Parathyroid adenoma (tissue), 2 donors: ENCODE data around the gene ITFG1.
"Not testable (repeated sequence)": the region's sequence is repeated elsewhere in the genome, so short reads cannot be mapped to it uniquely, and the experiment has no call there.

ENCODE experiments used
- H2AFZ ChIP-seq: fragments of 300-600 bp; sonication (generic); one replicate; pipeline ENCODE4 v1.7.0; 2017; ENCODE audit warnings: antibody characterized with exemption, mild to moderate bottlenecking
- H3K27ac ChIP-seq: fragments of 300-600 bp; sonication (generic); one replicate; pipeline ENCODE4 v1.7.0; 2017
- H3K27me3 ChIP-seq: fragments of 300-600 bp; sonication (generic); one replicate; pipeline ENCODE4 v1.7.0; 2017; ENCODE audit warnings: low read length; ENCODE audit not compliant: control insufficient read depth, insufficient read depth
- H3K36me3 ChIP-seq: fragments of 300-600 bp; sonication (generic); one replicate; pipeline ENCODE4 v1.7.0; 2017; ENCODE audit warnings: low read length; ENCODE audit not compliant: control insufficient read depth, insufficient read depth
- H3K4me1 ChIP-seq: fragments of 300-600 bp; sonication (generic); one replicate; pipeline ENCODE4 v1.7.0; 2017; ENCODE audit warnings: control low read depth
- H3K4me2 ChIP-seq: fragments of 300-600 bp; sonication (generic); one replicate; pipeline ENCODE4 v1.7.0; 2017; ENCODE audit warnings: low read length
- H3K4me3 ChIP-seq: fragments of 300-600 bp; sonication (generic); one replicate; pipeline ENCODE4 v1.7.0; 2017; ENCODE audit warnings: low read depth, low read length
- H3K79me2 ChIP-seq: fragments of 300-600 bp; sonication (generic); one replicate; pipeline ENCODE4 v1.7.0; 2017; ENCODE audit warnings: control low read depth
- H3K9ac ChIP-seq: fragments of 300-600 bp; sonication (generic); one replicate; pipeline ENCODE4 v1.7.0; 2017; ENCODE audit warnings: mild to moderate bottlenecking
- H3K9me3 ChIP-seq: fragments of 300-600 bp; sonication (generic); one replicate; pipeline ENCODE4 v1.7.0; 2017; ENCODE audit warnings: low read length; ENCODE audit not compliant: control insufficient read depth
- TF ChIP-seq, protein P1 (sequence below): fragments of 300-600 bp; sonication (generic); IDR thresholded peaks from one replicate; pipeline ENCODE4 v1.7.0; 2017; ENCODE audit warnings: antibody characterized with exemption, mild to moderate bottlenecking
- donor health status: primary hyperparathyroidism.

The ITFG1 gene

DNA sequence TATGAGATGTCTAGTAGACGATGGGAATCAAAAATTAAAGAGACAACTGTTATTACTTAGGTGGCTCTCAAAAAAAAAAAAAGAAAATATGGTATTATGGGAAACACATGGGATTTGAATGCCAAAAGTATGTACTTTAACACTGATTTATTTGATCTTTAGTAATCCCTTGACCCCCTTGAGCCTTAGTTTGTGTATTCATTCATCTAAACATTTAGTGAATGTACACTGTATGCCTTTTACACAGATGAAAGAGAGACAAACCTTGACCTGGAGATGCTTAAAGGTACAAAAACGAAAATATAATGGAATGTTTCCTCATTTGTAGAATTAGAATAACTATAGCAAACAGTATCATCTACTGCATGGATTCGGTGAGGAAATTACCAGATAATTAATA is 278.5 kb downstream of the ITFG1 start:
- TF ChIP-seq, protein P1, sequence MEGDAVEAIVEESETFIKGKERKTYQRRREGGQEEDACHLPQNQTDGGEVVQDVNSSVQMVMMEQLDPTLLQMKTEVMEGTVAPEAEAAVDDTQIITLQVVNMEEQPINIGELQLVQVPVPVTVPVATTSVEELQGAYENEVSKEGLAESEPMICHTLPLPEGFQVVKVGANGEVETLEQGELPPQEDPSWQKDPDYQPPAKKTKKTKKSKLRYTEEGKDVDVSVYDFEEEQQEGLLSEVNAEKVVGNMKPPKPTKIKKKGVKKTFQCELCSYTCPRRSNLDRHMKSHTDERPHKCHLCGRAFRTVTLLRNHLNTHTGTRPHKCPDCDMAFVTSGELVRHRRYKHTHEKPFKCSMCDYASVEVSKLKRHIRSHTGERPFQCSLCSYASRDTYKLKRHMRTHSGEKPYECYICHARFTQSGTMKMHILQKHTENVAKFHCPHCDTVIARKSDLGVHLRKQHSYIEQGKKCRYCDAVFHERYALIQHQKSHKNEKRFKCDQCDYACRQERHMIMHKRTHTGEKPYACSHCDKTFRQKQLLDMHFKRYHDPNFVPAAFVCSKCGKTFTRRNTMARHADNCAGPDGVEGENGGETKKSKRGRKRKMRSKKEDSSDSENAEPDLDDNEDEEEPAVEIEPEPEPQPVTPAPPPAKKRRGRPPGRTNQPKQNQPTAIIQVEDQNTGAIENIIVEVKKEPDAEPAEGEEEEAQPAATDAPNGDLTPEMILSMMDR: no peak
- no peaks in the 10 kb centered on the region for H3K4me1 ChIP-seq
- H2AFZ ChIP-seq: no peak overlapping the region
- H3K27ac ChIP-seq: no peak overlapping the region
- H3K4me2 ChIP-seq: no peak overlapping the region
- no peaks in the 10 kb centered on the region for H3K79me2 ChIP-seq
- H3K4me3 ChIP-seq: no peak overlapping the region
- no peaks in the 10 kb centered on the region for H3K36me3 ChIP-seq
- H3K9ac ChIP-seq: no peak overlapping the region
- no peaks in the 10 kb centered on the region for H3K27me3 ChIP-seq
- H3K9me3 ChIP-seq: no peaks in the 10 kb centered on the region

DNA sequence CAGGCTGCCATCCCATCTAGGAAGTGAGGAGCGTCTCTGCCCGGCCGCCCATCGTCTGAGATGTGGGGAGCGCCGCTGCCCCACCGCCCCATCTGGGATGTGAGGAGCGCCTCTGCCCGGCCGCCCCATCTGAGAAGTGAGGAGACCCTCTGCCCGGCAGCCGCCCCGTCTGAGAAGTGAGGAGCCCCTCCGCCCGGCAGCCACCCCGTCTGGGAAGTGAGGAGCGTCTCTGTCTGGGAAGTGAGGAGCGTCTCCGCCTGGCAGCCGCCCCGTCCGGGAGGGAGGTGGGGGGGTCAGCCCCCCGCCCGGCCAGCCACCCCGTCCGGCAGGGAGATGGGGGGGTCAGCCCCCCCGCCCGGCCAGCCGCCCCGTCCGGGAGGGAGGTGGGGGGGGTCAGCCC is 279.8 kb downstream of the ITFG1 start:
- not testable (repeated sequence) for H3K4me1 ChIP-seq, H3K79me2 ChIP-seq, H2AFZ ChIP-seq

DNA sequence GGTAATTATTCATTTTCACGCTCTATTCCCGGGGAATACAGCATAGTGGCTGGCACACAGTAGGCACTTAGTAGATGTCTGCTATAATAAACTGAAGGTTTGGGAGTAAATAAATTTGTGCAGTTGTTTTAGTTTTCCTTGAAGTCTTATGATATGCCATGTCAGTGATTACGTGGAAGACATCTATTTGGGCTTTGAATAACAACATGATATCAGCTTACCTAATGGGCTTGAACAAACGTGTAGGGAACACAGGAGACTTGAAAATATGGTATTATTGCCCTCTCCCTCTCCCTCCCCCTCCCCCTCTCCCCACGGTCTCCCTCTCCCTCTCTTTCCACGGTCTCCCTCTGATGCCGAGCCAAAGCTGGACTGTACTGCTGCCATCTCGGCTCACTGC is 280.8 kb downstream of the ITFG1 start:
- H3K27ac ChIP-seq: no peak overlapping the region
- no peaks in the 10 kb centered on the region for H3K36me3 ChIP-seq
- H3K4me3 ChIP-seq: no peak overlapping the region
- H3K4me1 ChIP-seq: no peaks in the 10 kb centered on the region
- no peaks in the 10 kb centered on the region for H3K79me2 ChIP-seq
- TF ChIP-seq, protein P1: no peak
- H2AFZ ChIP-seq: no peak overlapping the region
- H3K9me3 ChIP-seq: no peaks in the 10 kb centered on the region
- H3K4me2 ChIP-seq: no peak overlapping the region
- H3K27me3 ChIP-seq: no peaks in the 10 kb centered on the region
- no peak overlapping the region for H3K9ac ChIP-seq

More for the DNA sequence above, 279.8 kb downstream of the ITFG1 start:
- H3K9me3 ChIP-seq, H3K4me3 ChIP-seq, H3K9ac ChIP-seq, H3K27me3 ChIP-seq, H3K36me3 ChIP-seq, H3K4me2 ChIP-seq, H3K27ac ChIP-seq: not testable (repeated sequence)

DNA sequence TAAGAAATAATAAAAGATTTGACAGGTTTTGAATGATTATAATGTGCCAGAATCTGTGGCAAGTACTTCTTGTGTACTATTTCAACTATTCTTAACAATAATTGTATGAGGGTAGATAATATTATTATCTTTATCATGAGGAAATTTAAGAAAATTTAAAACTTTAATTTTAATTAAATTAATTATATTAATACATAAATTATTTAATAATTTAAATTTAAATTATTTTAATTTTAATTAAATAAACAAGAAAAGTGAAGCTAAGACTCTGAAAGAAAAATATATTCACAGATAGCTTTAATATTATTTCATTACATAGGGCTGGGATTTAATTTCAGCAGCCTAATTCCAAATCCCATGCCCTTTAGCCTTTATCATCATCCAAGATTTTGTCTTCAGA is 285.7 kb downstream of the ITFG1 start:
- Histone ChIP-seq H3K27me3 (no peaks in the 10 kb centered on the region), H3K36me3 (no peaks in the 10 kb centered on the region), H3K4me1 (no peaks in the 10 kb centered on the region), H3K4me3 (no peak overlapping the region), H3K9me3 (no peaks in the 10 kb centered on the region), H3K79me2 (no peaks in the 10 kb centered on the region), H3K4me2 (no peak overlapping the region), H2AFZ (no peak overlapping the region), H3K27ac (no peak overlapping the region), H3K9ac (no peak overlapping the region)
- TF ChIP-seq, protein P1: no peak

DNA sequence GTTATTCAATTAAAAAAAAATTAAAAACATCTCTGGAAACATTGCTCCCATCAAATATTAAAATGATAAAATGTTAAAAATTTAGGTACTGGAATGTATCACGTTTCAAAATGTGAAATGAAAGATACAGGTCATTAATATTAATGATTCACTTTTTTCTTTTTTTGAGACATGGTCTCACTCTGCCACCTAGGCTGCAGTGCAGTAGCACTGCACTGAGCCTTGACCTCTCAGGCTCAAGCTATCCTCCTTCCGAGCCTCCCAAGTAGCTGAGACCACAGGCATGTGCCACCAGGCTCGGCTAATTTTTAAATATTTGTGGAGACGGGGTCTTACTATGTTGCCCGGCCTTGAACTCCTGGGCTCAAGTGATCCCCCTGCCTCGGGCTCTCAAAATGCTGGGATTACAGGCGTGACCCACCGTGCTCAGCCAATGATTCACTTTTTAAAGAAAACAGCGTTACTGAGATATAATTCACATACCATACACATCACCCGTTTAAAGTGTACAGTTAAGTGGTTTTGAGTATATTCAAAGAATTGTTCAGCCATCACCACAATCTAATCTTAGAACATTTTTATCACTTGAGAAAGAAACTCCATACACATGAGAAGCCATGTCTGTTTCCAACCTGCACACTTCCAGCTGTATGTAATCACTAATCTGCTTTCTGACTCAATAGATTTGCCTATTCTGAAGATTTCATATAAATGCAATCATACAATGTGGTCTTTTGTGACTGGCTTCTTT is 298.0 kb downstream of the ITFG1 start:
- no peak overlapping the region for H3K9ac ChIP-seq
- H2AFZ ChIP-seq: no peak overlapping the region
- no peaks in the 10 kb centered on the region for H3K36me3 ChIP-seq
- no peak overlapping the region for H3K4me2 ChIP-seq
- H3K27me3 ChIP-seq: no peaks in the 10 kb centered on the region
- no peaks in the 10 kb centered on the region for H3K9me3 ChIP-seq
- TF ChIP-seq, protein P1: no peak
- H3K27ac ChIP-seq: no peak overlapping the region
- no peaks in the 10 kb centered on the region for H3K79me2 ChIP-seq
- no peaks in the 10 kb centered on the region for H3K4me1 ChIP-seq
- H3K4me3 ChIP-seq: no peak overlapping the region
